ENCODE data around the gene TMEM181.
"Not testable (repeated sequence)": the region's sequence is repeated elsewhere in the genome, so short reads cannot be mapped to it uniquely, and the experiment has no call there.

Gene TMEM181

DNA sequence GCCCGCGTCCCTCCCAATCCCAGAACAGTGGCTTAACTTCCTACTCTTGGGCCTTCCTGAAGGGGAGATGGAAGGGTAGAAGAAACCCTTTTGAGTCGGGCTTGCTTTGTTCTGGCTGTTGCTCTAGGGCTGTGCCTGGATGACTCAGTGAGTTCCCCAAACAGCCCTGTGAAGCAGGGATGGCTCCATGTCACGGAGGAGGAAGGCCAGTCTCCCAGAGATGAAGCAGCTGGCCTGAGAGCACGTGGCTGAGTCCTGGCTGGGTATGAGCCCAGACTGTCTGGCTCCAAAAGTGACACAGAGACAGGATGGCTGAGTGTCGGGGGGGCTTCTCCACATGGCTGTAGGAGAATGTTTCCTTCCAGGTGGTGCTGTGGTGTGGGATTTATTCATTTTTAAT, 94.6 kb downstream of the TMEM181 start:
- Histone ChIP-seq H3K4me3 (ENCODE audit: low read depth in 1 of 5, low read length in 5 of 5) (no peak overlapping the region), H3K36me3 (ENCODE audit: control insufficient read depth in 5 of 5, insufficient read depth in 5 of 5, low read length in 5 of 5) (no peaks in the 10 kb centered on the region), H3K27me3 (ENCODE audit: control insufficient read depth in 5 of 5, insufficient read depth in 4 of 5, low read length in 5 of 5) (peaks cover 0 to 3% (median 0%) of the 10 kb centered on the region in 5 donors), H3K4me1 (ENCODE audit: control insufficient read depth in 5 of 5, insufficient read depth in 5 of 5, low read length in 5 of 5) (peaks cover 2 to 24% (median 17%) of the 10 kb centered on the region in 5 donors), H3K9ac (ENCODE audit: low read length in 5 of 5) (no peak overlapping the region), H3K9me3 (ENCODE audit: control insufficient read depth in 5 of 5, low read length in 5 of 5) (no peaks in the 10 kb centered on the region), H3K27ac (ENCODE audit: low read depth, low read length) (no peak overlapping the region)

DNA sequence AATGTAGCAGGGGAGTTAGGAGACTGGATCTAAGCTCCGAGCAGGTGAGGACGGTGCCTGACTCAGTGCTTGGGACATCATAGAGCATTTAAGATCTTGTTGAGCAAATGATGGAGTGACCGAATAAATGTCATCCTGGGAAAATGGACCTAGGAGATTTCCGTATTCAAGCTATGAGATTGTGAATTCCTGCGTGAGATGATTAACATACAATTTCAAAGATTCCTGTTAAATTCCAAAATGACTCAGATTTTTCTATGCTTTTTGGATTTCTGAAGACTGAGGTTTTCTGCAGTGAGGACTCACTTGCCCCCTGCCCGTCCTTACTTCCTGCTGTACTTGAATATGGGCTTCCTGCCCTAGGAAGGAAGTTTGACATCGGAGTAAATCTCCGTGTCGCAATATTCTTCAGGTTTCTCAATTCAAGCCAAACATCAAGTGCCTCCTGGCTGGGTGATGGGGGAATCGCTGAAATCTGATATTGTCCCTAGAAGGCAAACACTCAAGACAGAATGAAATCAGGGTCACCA, 95.1 kb downstream of the TMEM181 start:
- Histone ChIP-seq H3K27ac (ENCODE audit: low read depth, low read length) (no peak overlapping the region), H3K36me3 (ENCODE audit: control insufficient read depth in 5 of 5, insufficient read depth in 5 of 5, low read length in 5 of 5) (no peaks in the 10 kb centered on the region), H3K9ac (ENCODE audit: low read length in 5 of 5) (no peak overlapping the region), H3K9me3 (ENCODE audit: control insufficient read depth in 5 of 5, low read length in 5 of 5) (no peaks in the 10 kb centered on the region), H3K4me3 (ENCODE audit: low read depth in 1 of 5, low read length in 5 of 5) (no peak overlapping the region), H3K4me1 (ENCODE audit: control insufficient read depth in 5 of 5, insufficient read depth in 5 of 5, low read length in 5 of 5) (peaks cover 2 to 20% (median 17%) of the 10 kb centered on the region in 5 donors), H3K27me3 (ENCODE audit: control insufficient read depth in 5 of 5, insufficient read depth in 4 of 5, low read length in 5 of 5) (peaks cover 0 to 3% (median 0%) of the 10 kb centered on the region in 5 donors)

GRCh38 chr6:158655569-158656450, 95.9 kb downstream of the TMEM181 start:
- H3K27me3 ChIP-seq (ENCODE audit: control insufficient read depth in 5 of 5, insufficient read depth in 4 of 5, low read length in 5 of 5), result peaks cover 0 to 3% (median 0%) of the 10 kb centered on the region in 5 donors
- H3K27ac ChIP-seq (ENCODE audit: low read depth, low read length), result no peak overlapping the region
- H3K4me1 ChIP-seq (ENCODE audit: control insufficient read depth in 5 of 5, insufficient read depth in 5 of 5, low read length in 5 of 5), result peaks cover 2 to 23% (median 17%) of the 10 kb centered on the region in 5 donors
- H3K9ac ChIP-seq (ENCODE audit: low read length in 5 of 5), result no peak overlapping the region
- no peak overlapping the region for H3K4me3 ChIP-seq (ENCODE audit: low read depth in 1 of 5, low read length in 5 of 5)
- no peaks in the 10 kb centered on the region for H3K9me3 ChIP-seq (ENCODE audit: control insufficient read depth in 5 of 5, low read length in 5 of 5)
- no peaks in the 10 kb centered on the region for H3K36me3 ChIP-seq (ENCODE audit: control insufficient read depth in 5 of 5, insufficient read depth in 5 of 5, low read length in 5 of 5)

DNA sequence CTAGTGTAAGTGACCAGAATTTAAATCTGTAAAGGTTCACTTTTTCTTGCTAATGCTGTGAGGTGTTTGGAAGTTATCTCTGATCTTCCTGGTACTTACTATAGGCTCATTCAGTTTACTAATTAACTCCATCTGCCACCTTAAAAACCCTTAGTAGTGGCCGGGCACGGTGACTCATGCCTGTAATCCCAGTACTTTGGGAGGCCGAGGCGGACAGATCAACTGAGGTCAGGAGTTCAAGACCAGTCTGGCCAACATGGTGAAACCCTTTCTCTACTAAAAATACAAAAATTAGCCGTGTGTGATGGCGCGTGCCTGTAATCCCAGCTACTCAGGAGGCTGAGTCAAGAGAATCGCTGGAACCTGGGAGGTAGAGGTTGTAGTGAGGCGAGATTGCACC, 97.1 kb downstream of the TMEM181 start:
- H3K4me3 ChIP-seq (ENCODE audit: low read depth in 1 of 5, low read length in 5 of 5); H3K27me3 ChIP-seq (ENCODE audit: control insufficient read depth in 5 of 5, insufficient read depth in 4 of 5, low read length in 5 of 5); H3K9ac ChIP-seq (ENCODE audit: low read length in 5 of 5); H3K27ac ChIP-seq (ENCODE audit: low read depth, low read length); H3K9me3 ChIP-seq (ENCODE audit: control insufficient read depth in 5 of 5, low read length in 5 of 5); H3K36me3 ChIP-seq (ENCODE audit: control insufficient read depth in 5 of 5, insufficient read depth in 5 of 5, low read length in 5 of 5): not testable (repeated sequence)
- H3K4me1 ChIP-seq (ENCODE audit: control insufficient read depth in 5 of 5, insufficient read depth in 5 of 5, low read length in 5 of 5), result peaks cover 2 to 23% (median 17%) of the 10 kb centered on the region in 5 donors

DNA sequence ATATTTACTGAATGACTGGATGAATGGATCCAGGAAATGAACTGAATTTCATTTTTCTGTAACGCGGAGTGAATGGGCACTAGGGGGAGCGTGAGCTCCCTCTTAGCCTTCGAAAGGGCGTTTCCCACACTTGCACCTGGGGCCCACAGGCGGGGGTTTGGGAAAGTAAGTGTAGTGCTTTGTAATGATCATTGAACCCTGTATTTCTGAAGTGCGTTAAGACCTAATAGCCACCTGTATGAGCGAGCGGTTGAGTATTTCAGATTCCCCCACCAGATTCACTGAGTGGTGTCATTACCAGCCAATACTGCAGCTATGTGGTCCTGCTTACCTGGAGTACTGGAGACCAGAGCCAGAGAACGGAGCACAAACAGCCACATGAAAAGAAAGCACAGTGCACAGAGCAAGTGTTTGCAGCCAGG, 100.5 kb downstream of the TMEM181 start:
- H3K9me3 ChIP-seq (ENCODE audit: control insufficient read depth in 5 of 5, low read length in 5 of 5), result no peaks in the 10 kb centered on the region
- H3K4me1 ChIP-seq (ENCODE audit: control insufficient read depth in 5 of 5, insufficient read depth in 5 of 5, low read length in 5 of 5), result peaks cover 2 to 34% (median 20%) of the 10 kb centered on the region in 5 donors
- H3K27me3 ChIP-seq (ENCODE audit: control insufficient read depth in 5 of 5, insufficient read depth in 4 of 5, low read length in 5 of 5), result peaks cover 0 to 3% (median 0%) of the 10 kb centered on the region in 5 donors
- H3K36me3 ChIP-seq (ENCODE audit: control insufficient read depth in 5 of 5, insufficient read depth in 5 of 5, low read length in 5 of 5), result no peaks in the 10 kb centered on the region
- no peak overlapping the region for H3K4me3 ChIP-seq (ENCODE audit: low read depth in 1 of 5, low read length in 5 of 5)
- H3K27ac ChIP-seq (ENCODE audit: low read depth, low read length), result no peak overlapping the region
- H3K9ac ChIP-seq (ENCODE audit: low read length in 5 of 5), result no peak overlapping the region

DNA sequence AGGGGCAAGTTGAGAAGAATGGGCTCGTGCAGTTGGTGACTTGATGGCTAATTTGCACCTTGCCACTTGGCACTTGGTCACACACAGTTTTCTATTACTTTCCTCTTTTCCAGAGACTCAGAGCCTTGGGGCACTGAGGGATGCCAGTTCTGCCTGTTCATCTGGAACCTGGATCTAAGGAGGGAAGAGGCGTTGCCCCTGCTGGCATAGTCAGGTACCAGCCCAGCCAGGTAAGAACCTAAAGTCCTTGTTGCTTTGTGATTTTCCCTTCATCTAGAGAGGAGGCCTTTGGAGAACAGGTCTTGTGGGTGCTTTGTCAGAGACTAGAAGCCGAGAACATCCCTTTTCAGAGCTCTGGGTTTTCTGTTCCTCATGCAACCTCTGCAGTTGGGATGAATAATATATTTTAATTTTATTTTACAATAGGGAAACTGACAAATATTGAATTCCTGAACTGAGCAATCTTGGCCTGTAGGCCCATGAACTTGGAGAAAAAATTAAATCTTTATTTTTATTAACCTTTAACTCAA, 101.3 kb downstream of the TMEM181 start:
- no peaks in the 10 kb centered on the region for H3K9me3 ChIP-seq (ENCODE audit: control insufficient read depth in 5 of 5, low read length in 5 of 5)
- H3K4me1 ChIP-seq (ENCODE audit: control insufficient read depth in 5 of 5, insufficient read depth in 5 of 5, low read length in 5 of 5), result peaks cover 0 to 35% (median 19%) of the 10 kb centered on the region in 5 donors
- H3K4me3 ChIP-seq (ENCODE audit: low read depth in 1 of 5, low read length in 5 of 5), result no peak overlapping the region
- H3K27ac ChIP-seq (ENCODE audit: low read depth, low read length), result no peak overlapping the region
- no peaks in the 10 kb centered on the region for H3K27me3 ChIP-seq (ENCODE audit: control insufficient read depth in 5 of 5, insufficient read depth in 4 of 5, low read length in 5 of 5)
- no peak overlapping the region for H3K9ac ChIP-seq (ENCODE audit: low read length in 5 of 5)
- H3K36me3 ChIP-seq (ENCODE audit: control insufficient read depth in 5 of 5, insufficient read depth in 5 of 5, low read length in 5 of 5), result no peaks in the 10 kb centered on the region

DNA sequence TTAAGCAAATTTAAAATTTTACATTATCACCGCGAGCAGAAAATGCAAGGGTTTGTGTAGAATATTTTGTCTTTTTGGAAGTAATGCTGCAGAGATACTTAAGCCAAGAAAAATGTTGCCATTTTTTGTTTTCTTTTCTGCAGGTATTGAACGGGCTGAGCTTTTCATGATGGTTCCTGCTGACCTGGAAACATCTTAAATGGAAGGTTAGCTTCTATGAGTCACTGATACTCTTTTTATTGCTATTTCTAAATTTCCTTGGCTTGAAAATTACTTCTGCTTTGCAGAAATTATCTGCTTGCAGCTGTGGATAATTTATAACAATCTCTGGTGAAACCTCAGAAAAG, 102.7 kb downstream of the TMEM181 start:
- Histone ChIP-seq H3K36me3 (ENCODE audit: control insufficient read depth in 5 of 5, insufficient read depth in 5 of 5, low read length in 5 of 5) (no peaks in the 10 kb centered on the region), H3K9me3 (ENCODE audit: control insufficient read depth in 5 of 5, low read length in 5 of 5) (no peaks in the 10 kb centered on the region), H3K9ac (ENCODE audit: low read length in 5 of 5) (peak overlapping the region in 2 of 5 donors; percentile 13 to 60), H3K4me3 (ENCODE audit: low read depth in 1 of 5, low read length in 5 of 5) (peak overlapping the region in 4 of 5 donors; percentile 52 to 72 (median 58)), H3K27ac (ENCODE audit: low read depth, low read length) (no peak overlapping the region), H3K4me1 (ENCODE audit: control insufficient read depth in 5 of 5, insufficient read depth in 5 of 5, low read length in 5 of 5) (peaks cover 0 to 45% (median 31%) of the 10 kb centered on the region in 5 donors), H3K27me3 (ENCODE audit: control insufficient read depth in 5 of 5, insufficient read depth in 4 of 5, low read length in 5 of 5) (no peaks in the 10 kb centered on the region)

- Histone ChIP-seq H3K4me1 (ENCODE audit: control insufficient read depth in 5 of 5, insufficient read depth in 5 of 5, low read length in 5 of 5) (peaks cover 0 to 50% (median 36%) of the 10 kb centered on the region in 5 donors), H3K27me3 (ENCODE audit: control insufficient read depth in 5 of 5, insufficient read depth in 4 of 5, low read length in 5 of 5) (no peaks in the 10 kb centered on the region), H3K27ac (ENCODE audit: low read depth, low read length) (no peak overlapping the region), H3K9me3 (ENCODE audit: control insufficient read depth in 5 of 5, low read length in 5 of 5) (no peaks in the 10 kb centered on the region), H3K4me3 (ENCODE audit: low read depth in 1 of 5, low read length in 5 of 5) (peak overlapping the region; percentile 39 to 72 (median 55)), H3K9ac (ENCODE audit: low read length in 5 of 5) (peak overlapping the region in 4 of 5 donors; percentile 13 to 60 (median 48)), H3K36me3 (ENCODE audit: control insufficient read depth in 5 of 5, insufficient read depth in 5 of 5, low read length in 5 of 5) (no peaks in the 10 kb centered on the region)
Measured at GRCh38 chr6:158662954-158663624, 103.2 kb downstream of the TMEM181 start.

GRCh38 chr6:158663625-158664165, 103.8 kb downstream of the TMEM181 start:
- Histone ChIP-seq H3K27me3 (ENCODE audit: control insufficient read depth in 5 of 5, insufficient read depth in 4 of 5, low read length in 5 of 5) (no peaks in the 10 kb centered on the region), H3K36me3 (ENCODE audit: control insufficient read depth in 5 of 5, insufficient read depth in 5 of 5, low read length in 5 of 5) (no peaks in the 10 kb centered on the region), H3K4me3 (ENCODE audit: low read depth in 1 of 5, low read length in 5 of 5) (peak overlapping the region; percentile 39 to 72 (median 55)), H3K9ac (ENCODE audit: low read length in 5 of 5) (peak overlapping the region in 2 of 5 donors; percentile 37 to 41), H3K4me1 (ENCODE audit: control insufficient read depth in 5 of 5, insufficient read depth in 5 of 5, low read length in 5 of 5) (peaks cover 0 to 51% (median 39%) of the 10 kb centered on the region in 5 donors), H3K9me3 (ENCODE audit: control insufficient read depth in 5 of 5, low read length in 5 of 5) (no peaks in the 10 kb centered on the region), H3K27ac (ENCODE audit: low read depth, low read length) (peak overlapping the region; percentile 22)
